Liver (tissue), 9 donors: ENCODE results near the gene STAC2. TPM values are rescaled to one million over a fixed set of nuclear protein-coding genes. Genes with fewer than 3 reads are reported as not detected.

Experiments
- DNase-seq: peaks from one replicate; pipeline ENCODE4 v3.0.0-alpha.2; 2017; ENCODE audit warnings: low spot score
- H3K27ac ChIP-seq, 2 donors: one replicate each; pipeline ENCODE4 v1.7.0; 2013; ENCODE audit warnings: inconsistent platforms in 2 of 2, low read length in 2 of 2, control low read depth in 1 of 2, low read depth in 1 of 2, mild to moderate bottlenecking in 1 of 2
- H3K27me3 ChIP-seq, 4 donors: one replicate each; pipeline versions ENCODE4 v1.6.1 to v1.7.0; 2013; ENCODE audit warnings: low read length in 3 of 4, inconsistent platforms in 1 of 4, mild to moderate bottlenecking in 1 of 4, moderate library complexity in 1 of 4; ENCODE audit not compliant: control insufficient read depth in 4 of 4, insufficient read depth in 4 of 4
- H3K36me3 ChIP-seq, 4 donors: one replicate each; pipeline versions ENCODE4 v1.6.1 to v1.7.0; 2013; ENCODE audit warnings: low read length in 3 of 4, mild to moderate bottlenecking in 3 of 4, low read depth in 1 of 4, moderate library complexity in 1 of 4; ENCODE audit not compliant: control insufficient read depth in 4 of 4, insufficient read depth in 3 of 4
- H3K4me1 ChIP-seq, 4 donors: one replicate each; pipeline versions ENCODE4 v1.6.1 to v1.7.0; 2013; ENCODE audit warnings: low read length in 3 of 4, mild to moderate bottlenecking in 3 of 4, moderate library complexity in 1 of 4; ENCODE audit not compliant: control insufficient read depth in 4 of 4, insufficient read depth in 4 of 4
- H3K4me3 ChIP-seq, 3 donors: one replicate each; pipeline versions ENCODE4 v1.6.1 to v1.7.0; 2013; ENCODE audit warnings: low read length in 3 of 3, control low read depth in 1 of 3, low read depth in 1 of 3, mild to moderate bottlenecking in 1 of 3
- H3K9ac ChIP-seq, 2 donors: one replicate each; pipeline ENCODE4 v1.7.0; 2013; ENCODE audit warnings: low read length in 2 of 2, mild to moderate bottlenecking in 2 of 2, moderate library complexity in 2 of 2, control low read depth in 1 of 2, low read depth in 1 of 2
- H3K9me3 ChIP-seq, 4 donors: one replicate each; pipeline versions ENCODE4 v1.6.1 to v1.7.0; 2013; ENCODE audit warnings: low read length in 3 of 4; ENCODE audit not compliant: control insufficient read depth in 4 of 4
- EGR1 ChIP-seq, 2 donors: IDR thresholded peaks; 2 replicates each; pipeline ENCODE4 v1.6.1; 2016 to 2018; ENCODE audit warnings: antibody characterized with exemption in 2 of 2, low read depth in 2 of 2
- FOXA1 ChIP-seq: IDR thresholded peaks from 2 replicates; pipeline ENCODE4 v1.6.1; 2016; ENCODE audit warnings: antibody characterized with exemption
- FOXA2 ChIP-seq: IDR thresholded peaks from 2 replicates; pipeline ENCODE4 v1.6.1; 2016; ENCODE audit warnings: antibody characterized with exemption
- GABPA ChIP-seq, 2 donors: IDR thresholded peaks in 1 of 2; conservative IDR thresholded peaks in 1 of 2; 2 replicates each; pipeline ENCODE4 v1.6.1; 2016; ENCODE audit warnings: antibody characterized with exemption in 2 of 2, mild to moderate bottlenecking in 1 of 2, moderate library complexity in 1 of 2
- HNF4A ChIP-seq, 2 donors: conservative IDR thresholded peaks; 2 replicates each; pipeline ENCODE4 v1.6.1; 2016; ENCODE audit warnings: antibody characterized with exemption in 2 of 2, mild to moderate bottlenecking in 2 of 2
- HNF4G ChIP-seq: IDR thresholded peaks from 2 replicates; pipeline ENCODE4 v1.6.1; 2016; ENCODE audit warnings: antibody characterized with exemption
- JUND ChIP-seq, 2 donors: IDR thresholded peaks; 2 replicates each; pipeline ENCODE4 v1.6.1; 2016; ENCODE audit warnings: antibody characterized with exemption in 2 of 2
- NR2F2 ChIP-seq: IDR thresholded peaks from 2 replicates; pipeline ENCODE4 v1.6.1; 2016; ENCODE audit warnings: antibody characterized with exemption
- RAD21 ChIP-seq, 2 donors: IDR thresholded peaks; 2 replicates each; pipeline ENCODE4 v1.6.1; 2016; ENCODE audit warnings: antibody characterized with exemption in 2 of 2, mild to moderate bottlenecking in 2 of 2
- REST ChIP-seq: IDR thresholded peaks from 2 replicates; pipeline ENCODE4 v1.6.1; 2016; ENCODE audit warnings: antibody characterized with exemption, mild to moderate bottlenecking
- RXRA ChIP-seq, 2 donors: IDR thresholded peaks; 2 replicates each; pipeline ENCODE4 v1.6.1; 2017 to 2018; ENCODE audit warnings: antibody characterized with exemption in 2 of 2, mild to moderate bottlenecking in 1 of 2
- SP1 ChIP-seq: IDR thresholded peaks from 2 replicates; pipeline ENCODE4 v1.6.1; 2018; ENCODE audit warnings: antibody characterized with exemption, mild to moderate bottlenecking
- TAF1 ChIP-seq: conservative IDR thresholded peaks from 2 replicates; pipeline ENCODE4 v1.6.1; 2016; ENCODE audit warnings: antibody characterized with exemption, mild to moderate bottlenecking
- YY1 ChIP-seq: IDR thresholded peaks from 2 replicates; pipeline ENCODE4 v1.6.1; 2016; ENCODE audit warnings: antibody characterized with exemption, mild to moderate bottlenecking
- ZBTB33 ChIP-seq: IDR thresholded peaks from 2 replicates; pipeline ENCODE4 v1.6.1; 2016; ENCODE audit warnings: antibody characterized with exemption
- WGBS: extraction: QIAGEN DNeasy Blood & Tissue Kit; methylation state at CpG from one replicate; pipeline ENCODE4 v1.1.7; 2013; 5-methylcytosine and 5-hydroxymethylcytosine counted together
- polyA plus RNA-seq, 2 donors: library from polyadenylated mRNA; stranded (reverse) in 1 of 2; unstranded in 1 of 2; fragments of 200-250 nt in 1 of 2; fragments of >200 nt in 1 of 2; fragmentation: Nextera tagmentation in 1 of 2; extraction: Ambion mirVana in 1 of 2; gene quantifications; one replicate each; pipeline versions ENCODE4 v1.2.1 to v1.2.3, GENCODE V29; 2013 to 2015
- total RNA-seq, 2 donors: library from RNA; depleted of rRNA; stranded (reverse); fragments of >200 nt; gene quantifications; one replicate each; pipeline ENCODE4 v1.2.3, GENCODE V29; 2014
- TF ChIP-seq, protein P1 (sequence below): fragments of 150-350 bp; IDR thresholded peaks from 2 replicates; pipeline ENCODE4 v1.5.1; 2017; ENCODE audit warnings: improper control_type of control experiment, low read depth, low read length; ENCODE audit not compliant: missing input control
- TF ChIP-seq, protein P2 (sequence below): IDR thresholded peaks from 2 replicates; pipeline ENCODE4 v1.6.1; 2016; ENCODE audit warnings: antibody characterized with exemption
- donor health status: healthy.
- donor health status: healthy.
- donor health status: healthy.
- donor health status: healthy.
- donor health status: healthy.

Gene STAC2
- total and polyA plus RNA-seq, 4 donors, result not detected

- no peak overlapping the region for H3K27ac ChIP-seq
- TF ChIP-seq, protein P1, sequence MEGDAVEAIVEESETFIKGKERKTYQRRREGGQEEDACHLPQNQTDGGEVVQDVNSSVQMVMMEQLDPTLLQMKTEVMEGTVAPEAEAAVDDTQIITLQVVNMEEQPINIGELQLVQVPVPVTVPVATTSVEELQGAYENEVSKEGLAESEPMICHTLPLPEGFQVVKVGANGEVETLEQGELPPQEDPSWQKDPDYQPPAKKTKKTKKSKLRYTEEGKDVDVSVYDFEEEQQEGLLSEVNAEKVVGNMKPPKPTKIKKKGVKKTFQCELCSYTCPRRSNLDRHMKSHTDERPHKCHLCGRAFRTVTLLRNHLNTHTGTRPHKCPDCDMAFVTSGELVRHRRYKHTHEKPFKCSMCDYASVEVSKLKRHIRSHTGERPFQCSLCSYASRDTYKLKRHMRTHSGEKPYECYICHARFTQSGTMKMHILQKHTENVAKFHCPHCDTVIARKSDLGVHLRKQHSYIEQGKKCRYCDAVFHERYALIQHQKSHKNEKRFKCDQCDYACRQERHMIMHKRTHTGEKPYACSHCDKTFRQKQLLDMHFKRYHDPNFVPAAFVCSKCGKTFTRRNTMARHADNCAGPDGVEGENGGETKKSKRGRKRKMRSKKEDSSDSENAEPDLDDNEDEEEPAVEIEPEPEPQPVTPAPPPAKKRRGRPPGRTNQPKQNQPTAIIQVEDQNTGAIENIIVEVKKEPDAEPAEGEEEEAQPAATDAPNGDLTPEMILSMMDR, result no peak
- TF ChIP-seq YY1 (no peak), FOXA1 (no peak), NR2F2 (no peak), HNF4G (no peak), REST (no peak), ZBTB33 (no peak), TAF1 (no peak), HNF4A (conservative IDR thresholded peaks at IDR 0.05) (no peak), FOXA2 (no peak), RAD21 (IDR thresholded peaks at IDR 0.05) (no peak), SP1 (no peak)
- TF ChIP-seq, protein P2, sequence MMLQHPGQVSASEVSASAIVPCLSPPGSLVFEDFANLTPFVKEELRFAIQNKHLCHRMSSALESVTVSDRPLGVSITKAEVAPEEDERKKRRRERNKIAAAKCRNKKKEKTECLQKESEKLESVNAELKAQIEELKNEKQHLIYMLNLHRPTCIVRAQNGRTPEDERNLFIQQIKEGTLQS, result no peak
- no peak for DNase-seq
- H3K9ac ChIP-seq, result no peak overlapping the region
- no peak overlapping the region for H3K4me3 ChIP-seq
- 81% methylated on average over 9 of the region's 9 CpGs for WGBS
- H3K36me3 ChIP-seq, result no peaks in the 10 kb centered on the region
- H3K27me3 ChIP-seq, result peaks cover 0 to 1% (median 0%) of the 10 kb centered on the region in 4 donors
- peaks cover 0 to 5% (median 1%) of the 10 kb centered on the region in 4 donors for H3K4me1 ChIP-seq
- no peaks in the 10 kb centered on the region for H3K9me3 ChIP-seq
These were observed 11.9 kb downstream of the STAC2 start for GRCh38 chr17:39213852-39214251.

GRCh38 chr17:39212841-39213480 is 12.8 kb downstream of the STAC2 start:
- TF ChIP-seq TAF1, result no peak
- TF ChIP-seq REST, result no peak
- no peak for TF ChIP-seq HNF4A (conservative IDR thresholded peaks at IDR 0.05)
- TF ChIP-seq GABPA (IDR thresholded peaks at IDR 0.05 in 1 of 2, conservative IDR thresholded peaks at IDR 0.05 in 1 of 2), result no peak
- TF ChIP-seq SP1, result no peak
- no peak for TF ChIP-seq FOXA1
- TF ChIP-seq JUND (IDR thresholded peaks at IDR 0.05), result no peak
- no peak for TF ChIP-seq RXRA (IDR thresholded peaks at IDR 0.05)
- TF ChIP-seq NR2F2, result no peak
- no peak for TF ChIP-seq EGR1 (IDR thresholded peaks at IDR 0.05; ENCODE audit: low read depth in 2 of 2)
- TF ChIP-seq FOXA2, result no peak
- no peak for TF ChIP-seq YY1
- Histone ChIP-seq H3K36me3 (no peaks in the 10 kb centered on the region), H3K4me3 (no peak overlapping the region), H3K9ac (no peak overlapping the region), H3K27me3 (peaks cover 0 to 2% (median 0%) of the 10 kb centered on the region in 4 donors), H3K4me1 (peaks cover 0 to 5% (median 1%) of the 10 kb centered on the region in 4 donors), H3K27ac (no peak overlapping the region), H3K9me3 (no peaks in the 10 kb centered on the region)
- no peak for DNase-seq
- WGBS, result 62% methylated on average over 16 of the region's 16 CpGs
